GM12875 (cell line): ENCODE results near the gene TBC1D22A.

ENCODE experiments used
- H3K4me3 ChIP-seq: one replicate; pipeline ENCODE4 v1.5.1; 2011; ENCODE audit warnings: low read depth, low read length, control low read depth
- CTCF ChIP-seq: IDR thresholded peaks from 2 replicates; pipeline ENCODE4 v1.5.1; 2011; ENCODE audit warnings: low read depth, mild to moderate bottlenecking, control low read depth, inconsistent platforms, low read length, moderate library complexity, borderline replicate concordance; ENCODE audit not compliant: insufficient read depth

TBC1D22A gene

GRCh38 chr22:46854125-46854870 is 91.8 kb downstream of the TBC1D22A start:
- no peak for TF ChIP-seq CTCF

GRCh38 chr22:46855681-46856080 is 93.2 kb downstream of the TBC1D22A start:
- no peak overlapping the region for H3K4me3 ChIP-seq
- TF ChIP-seq CTCF, result no peak

More at GRCh38 chr22:46854125-46854870, 91.8 kb downstream of the TBC1D22A start:
- H3K4me3 ChIP-seq, result no peak overlapping the region

- TF ChIP-seq CTCF, result no peak
- no peak overlapping the region for H3K4me3 ChIP-seq
Measured at GRCh38 chr22:46856661-46857060, 94.2 kb downstream of the TBC1D22A start.

GRCh38 chr22:46857142-46857884 is 94.9 kb downstream of the TBC1D22A start:
- no peak overlapping the region for H3K4me3 ChIP-seq
- TF ChIP-seq CTCF, result no peak

GRCh38 chr22:46857885-46858143 is 95.4 kb downstream of the TBC1D22A start:
- H3K4me3 ChIP-seq, result no peak overlapping the region
- no peak for TF ChIP-seq CTCF

- TF ChIP-seq CTCF, result no peak
- H3K4me3 ChIP-seq, result no peak overlapping the region
Measured at GRCh38 chr22:46858181-46858771, 95.8 kb downstream of the TBC1D22A start.

GRCh38 chr22:46860562-46860961 is 98.1 kb downstream of the TBC1D22A start:
- no peak for TF ChIP-seq CTCF

More at GRCh38 chr22:46860562-46860961, 98.1 kb downstream of the TBC1D22A start:
- H3K4me3 ChIP-seq, result no peak overlapping the region
